HG03139 (cell line): Measurements from ENCODE around the gene CCDC116.

ENCODE experiments used
- ATAC-seq: cut with Tn5 transposase; IDR thresholded peaks from one replicate; pipeline ENCODE4 v1.9.1; 2021; ENCODE audit not compliant: unreplicated experiment

Gene CCDC116

GRCh38 chr22:21680830-21681565 lies 48.4 kb downstream of the CCDC116 start:
- no peak for ATAC-seq

- no peak for ATAC-seq
These were observed 49.2 kb downstream of the CCDC116 start for GRCh38 chr22:21681566-21682370.

GRCh38 chr22:21682385-21683175 lies 50.0 kb downstream of the CCDC116 start:
- no peak for ATAC-seq

GRCh38 chr22:21683401-21683811 lies 50.8 kb downstream of the CCDC116 start:
- ATAC-seq, result no peak

- no peak for ATAC-seq
These were observed 52.1 kb downstream of the CCDC116 start for GRCh38 chr22:21684492-21685163.

- no peak for ATAC-seq
These were observed 52.6 kb downstream of the CCDC116 start for GRCh38 chr22:21685164-21685513.

GRCh38 chr22:21686193-21686608 lies 53.6 kb downstream of the CCDC116 start:
- ATAC-seq, result no peak
